Thymus (tissue), 14 donors: ENCODE results near the gene GNAS. TPM values are rescaled to one million over a fixed set of nuclear protein-coding genes. Genes with fewer than 3 reads are reported as not detected.

ENCODE experiments used
- DNase-seq, 9 donors: peaks; one replicate each; pipeline ENCODE4 v3.0.0-alpha.2; 2013; ENCODE audit warnings: low spot score in 9 of 9, low read depth in 6 of 9, missing footprints in 1 of 9
- H3K27ac ChIP-seq, 2 donors: one replicate each; pipeline ENCODE4 v1.5.1; 2013; ENCODE audit warnings: control low read depth in 1 of 2, low read depth in 1 of 2, low read length in 1 of 2, mild to moderate bottlenecking in 1 of 2, moderate library complexity in 1 of 2
- H3K27me3 ChIP-seq, 2 donors: one replicate each; pipeline ENCODE4 v1.5.1; 2013; ENCODE audit warnings: low read length in 1 of 2; ENCODE audit not compliant: control insufficient read depth in 2 of 2, insufficient read depth in 1 of 2
- H3K36me3 ChIP-seq, 2 donors: one replicate each; pipeline ENCODE4 v1.5.1; 2013; ENCODE audit warnings: low read length in 1 of 2, mild to moderate bottlenecking in 1 of 2, moderate library complexity in 1 of 2; ENCODE audit not compliant: control insufficient read depth in 2 of 2, insufficient read depth in 2 of 2
- H3K4me1 ChIP-seq, 2 donors: one replicate each; pipeline ENCODE4 v1.5.1; 2013; ENCODE audit warnings: low read length in 2 of 2; ENCODE audit not compliant: control insufficient read depth in 2 of 2, insufficient read depth in 2 of 2
- H3K4me3 ChIP-seq, 2 donors: one replicate each; pipeline ENCODE4 v1.5.1; 2013; ENCODE audit warnings: low read length in 2 of 2, control low read depth in 1 of 2, mild to moderate bottlenecking in 1 of 2
- H3K9me3 ChIP-seq, 2 donors: one replicate each; pipeline ENCODE4 v1.5.1; 2013; ENCODE audit warnings: low read length in 1 of 2, mild to moderate bottlenecking in 1 of 2; ENCODE audit not compliant: control insufficient read depth in 2 of 2, insufficient read depth in 1 of 2
- WGBS: extraction: QIAGEN DNeasy Blood & Tissue Kit; methylation state at CpG from one replicate; pipeline ENCODE4 v1.1.7; 2013; 5-methylcytosine and 5-hydroxymethylcytosine counted together
- long read RNA-seq, 10 donors: transcript quantifications; one replicate each; lab custom pipeline, GENCODE V29; 2026
- polyA plus RNA-seq: library from polyadenylated mRNA; stranded (reverse); fragments of 200-250 nt; gene quantifications from one replicate; pipeline ENCODE4 v1.2.3, GENCODE V29; 2013
- total RNA-seq: library from RNA; stranded (reverse); fragments of 120-200 nt; gene quantifications from one replicate; pipeline ENCODE4 v1.2.4, GENCODE V29; 2013
- donor health status: healthy.

GNAS gene
- total RNA-seq (434 TPM), polyA plus RNA-seq (700 TPM)
- long read RNA-seq, donor 1, transcript GNAS-201 (12 exons, 1,866 nt) = major isoform, 11 of 120 reads
- long read RNA-seq, donor 1, transcript GNAS-210 (13 exons, 1,972 nt) = minor isoform, 9 of 120 reads
- long read RNA-seq, donor 1, partial matches to known transcripts = 93 of 120 reads
- long read RNA-seq, donor 1, other reads (novel, unspliced or antisense) = 0 of 120 reads
- long read RNA-seq, donor 2, transcript GNAS-231 (2 exons, 493 nt) = minor isoform, 44 of 1,519 reads
- long read RNA-seq, donor 2, transcript GNAS-201 (12 exons, 1,866 nt) = major isoform, 258 of 1,519 reads
- long read RNA-seq, donor 2, transcript GNAS-210 (13 exons, 1,972 nt) = minor isoform, 131 of 1,519 reads
- long read RNA-seq, donor 2, transcript GNAS-232 (10 exons, 1,839 nt) = minor isoform, 65 of 1,519 reads
- long read RNA-seq, donor 2, partial matches to known transcripts = 973 of 1,519 reads
- long read RNA-seq, donor 2, other reads (novel, unspliced or antisense) = 5 of 1,519 reads
- long read RNA-seq, donor 3, transcript GNAS-201 (12 exons, 1,866 nt) = major isoform, 143 of 1,085 reads
- long read RNA-seq, donor 3, transcript GNAS-231 (2 exons, 493 nt) = minor isoform, 21 of 1,085 reads
- long read RNA-seq, donor 3, transcript GNAS-232 (10 exons, 1,839 nt) = minor isoform, 18 of 1,085 reads
- long read RNA-seq, donor 3, transcript GNAS-210 (13 exons, 1,972 nt) = minor isoform, 79 of 1,085 reads
- long read RNA-seq, donor 3, partial matches to known transcripts = 776 of 1,085 reads
- long read RNA-seq, donor 3, other reads (novel, unspliced or antisense) = 13 of 1,085 reads
- long read RNA-seq, donor 4, transcript GNAS-210 (13 exons, 1,972 nt) = minor isoform, 52 of 490 reads
- long read RNA-seq, donor 4, transcript GNAS-231 (2 exons, 493 nt) = minor isoform, 13 of 490 reads
- long read RNA-seq, donor 4, transcript GNAS-201 (12 exons, 1,866 nt) = major isoform, 97 of 490 reads
- long read RNA-seq, donor 4, transcript GNAS-232 (10 exons, 1,839 nt) = minor isoform, 10 of 490 reads
- long read RNA-seq, donor 4, partial matches to known transcripts = 299 of 490 reads
- long read RNA-seq, donor 4, other reads (novel, unspliced or antisense) = 0 of 490 reads
- long read RNA-seq, donor 5, full-length matches to known transcripts = 438 of 1,369 reads
- long read RNA-seq, donor 5, partial matches to known transcripts = 925 of 1,369 reads
- long read RNA-seq, donor 5, other reads (novel, unspliced or antisense) = 6 of 1,369 reads
- long read RNA-seq, donor 6, full-length matches to known transcripts = 235 of 661 reads
- long read RNA-seq, donor 6, partial matches to known transcripts = 421 of 661 reads
- long read RNA-seq, donor 6, other reads (novel, unspliced or antisense) = 5 of 661 reads
- long read RNA-seq, donor 7, transcript GNAS-231 (2 exons, 493 nt) = minor isoform, 29 of 1,223 reads
- long read RNA-seq, donor 7, transcript GNAS-201 (12 exons, 1,866 nt) = major isoform, 118 of 1,223 reads
- long read RNA-seq, donor 7, transcript GNAS-210 (13 exons, 1,972 nt) = minor isoform, 43 of 1,223 reads
- long read RNA-seq, donor 7, transcript GNAS-238 (12 exons, 1,534 nt) = minor isoform, 13 of 1,223 reads
- long read RNA-seq, donor 7, partial matches to known transcripts = 986 of 1,223 reads
- long read RNA-seq, donor 7, other reads (novel, unspliced or antisense) = 7 of 1,223 reads
- long read RNA-seq, donor 8, transcript GNAS-201 (12 exons, 1,866 nt) = major isoform, 77 of 307 reads
- long read RNA-seq, donor 8, transcript GNAS-210 (13 exons, 1,972 nt) = minor isoform, 52 of 307 reads
- long read RNA-seq, donor 8, transcript GNAS-238 (12 exons, 1,534 nt) = minor isoform, 13 of 307 reads
- long read RNA-seq, donor 8, partial matches to known transcripts = 155 of 307 reads
- long read RNA-seq, donor 8, other reads (novel, unspliced or antisense) = 0 of 307 reads
- long read RNA-seq, donor 9, transcript GNAS-232 (10 exons, 1,839 nt) = minor isoform, 15 of 546 reads
- long read RNA-seq, donor 9, transcript GNAS-231 (2 exons, 493 nt) = minor isoform, 21 of 546 reads
- long read RNA-seq, donor 9, transcript GNAS-210 (13 exons, 1,972 nt) = minor isoform, 50 of 546 reads
- long read RNA-seq, donor 9, transcript GNAS-201 (12 exons, 1,866 nt) = major isoform, 95 of 546 reads
- long read RNA-seq, donor 9, partial matches to known transcripts = 349 of 546 reads
- long read RNA-seq, donor 9, other reads (novel, unspliced or antisense) = 0 of 546 reads
- long read RNA-seq, donor 10, transcript GNAS-231 (2 exons, 493 nt) = minor isoform, 14 of 610 reads
- long read RNA-seq, donor 10, transcript GNAS-210 (13 exons, 1,972 nt) = minor isoform, 54 of 610 reads
- long read RNA-seq, donor 10, transcript GNAS-201 (12 exons, 1,866 nt) = major isoform, 135 of 610 reads
- long read RNA-seq, donor 10, transcript GNAS-238 (12 exons, 1,534 nt) = minor isoform, 13 of 610 reads
- long read RNA-seq, donor 10, partial matches to known transcripts = 366 of 610 reads
- long read RNA-seq, donor 10, other reads (novel, unspliced or antisense) = 5 of 610 reads

DNA sequence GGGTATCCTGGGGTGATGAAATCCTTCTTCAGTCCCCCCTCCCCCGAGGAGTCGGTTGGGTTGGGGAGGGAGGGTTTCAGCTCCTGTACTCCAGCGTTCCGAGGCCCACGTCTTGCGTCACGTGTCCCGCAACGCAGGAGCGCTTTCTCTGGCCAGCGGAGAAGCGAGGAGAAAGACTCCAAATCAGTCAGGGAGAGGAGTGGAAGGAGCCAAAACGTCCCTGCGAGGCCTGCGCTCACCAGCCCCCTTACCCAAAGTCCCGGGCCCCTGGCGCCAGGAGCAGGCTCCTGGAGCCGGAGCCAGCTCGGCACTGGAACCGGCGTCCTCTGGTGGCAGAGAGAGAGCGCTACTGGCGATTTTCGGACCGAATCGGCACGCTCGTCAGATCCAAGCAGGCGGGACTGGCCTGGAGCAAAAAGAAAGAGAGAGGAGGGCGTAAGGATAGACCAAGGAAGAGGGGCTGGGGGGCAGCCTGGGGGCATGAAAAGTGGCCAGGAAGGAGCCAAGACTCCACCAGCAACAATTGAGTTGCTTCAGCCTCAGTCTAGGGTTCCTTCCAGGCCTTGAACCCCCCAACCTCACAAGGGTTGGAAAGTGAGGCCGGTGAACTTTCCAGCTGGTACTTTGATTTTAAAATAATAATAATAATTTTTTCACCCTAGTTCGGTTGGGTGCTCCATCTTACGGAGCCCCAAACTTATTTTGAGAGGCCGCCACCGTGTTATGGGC lies at the start of gene GNAS:
GNAS (plus strand) TSS at position 174 of the 729 bp plus-strand sequence.
- Histone ChIP-seq H3K36me3 (no peaks in the 10 kb centered on the region), H3K4me3 (peak within 1 kb of the TSS; percentile 18 to 46), H3K27me3 (peaks cover 37 to 82% of the 10 kb centered on the region in 2 donors), H3K27ac (no peak within 1 kb of the TSS), H3K4me1 (peaks cover 0 to 12% of the 10 kb centered on the region in 2 donors), H3K9me3 (peaks cover 8 to 51% of the 10 kb centered on the region in 2 donors)
- WGBS = 36% methylated on average over 35 of the region's 35 CpGs
- peak in 3 of 9 donors; percentile 31 to 58 (median 37) for DNase-seq

DNA sequence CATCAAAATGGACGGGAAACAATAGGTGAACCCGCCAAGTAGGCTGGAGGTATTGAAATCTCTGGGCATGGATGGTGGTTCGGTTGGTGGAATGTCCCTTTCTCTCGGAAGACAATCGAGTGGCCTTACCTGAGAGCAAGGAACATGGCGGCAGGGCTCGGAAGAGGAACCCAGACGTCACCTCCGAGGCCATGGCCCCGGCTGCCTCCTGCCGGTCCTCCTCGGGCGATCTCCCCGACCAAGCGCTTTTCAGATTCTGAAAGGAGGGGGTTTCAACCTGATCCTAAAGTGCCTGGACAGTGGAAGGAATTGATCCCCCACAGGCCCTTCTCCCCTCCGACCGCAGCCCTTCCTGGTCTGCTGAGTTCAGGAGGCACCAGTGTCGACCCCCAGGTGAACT lies 49.0 kb upstream of the GNAS start:
- H3K27ac ChIP-seq = no peak overlapping the region
- 89% methylated on average over 18 of the region's 18 CpGs for WGBS
- H3K4me1 ChIP-seq = no peaks in the 10 kb centered on the region
- no peak for DNase-seq
- H3K36me3 ChIP-seq = no peaks in the 10 kb centered on the region
- H3K9me3 ChIP-seq = no peaks in the 10 kb centered on the region
- peaks cover 0 to 17% of the 10 kb centered on the region in 2 donors for H3K27me3 ChIP-seq
- no peak overlapping the region for H3K4me3 ChIP-seq

DNA sequence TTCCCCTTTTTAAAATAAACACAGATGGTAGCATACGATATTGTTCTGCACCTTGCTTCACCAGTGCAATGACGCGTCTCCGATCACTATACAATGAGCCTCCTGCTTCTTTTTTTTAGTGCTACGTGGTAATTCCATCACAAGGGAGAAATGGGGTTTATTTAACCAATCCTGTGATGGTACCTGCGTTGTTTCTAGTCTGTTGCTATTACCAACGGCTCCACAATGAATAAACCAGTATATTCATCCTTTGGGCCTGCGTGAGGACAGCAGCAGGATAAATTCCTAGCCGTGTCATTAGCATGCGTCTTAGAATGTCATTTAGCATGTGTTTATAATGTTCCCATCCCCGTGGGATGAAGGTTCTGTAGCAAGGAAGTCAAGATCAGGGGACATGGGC lies 44.7 kb upstream of the GNAS start:
- H3K36me3 ChIP-seq = no peaks in the 10 kb centered on the region
- DNase-seq = no peak
- H3K4me3 ChIP-seq = no peak overlapping the region
- 94% methylated on average over 11 of the region's 11 CpGs for WGBS
- no peaks in the 10 kb centered on the region for H3K4me1 ChIP-seq
- peaks cover 0 to 10% of the 10 kb centered on the region in 2 donors for H3K27me3 ChIP-seq
- no peak overlapping the region for H3K27ac ChIP-seq
- H3K9me3 ChIP-seq = peaks cover 0 to 2% of the 10 kb centered on the region in 2 donors

DNA sequence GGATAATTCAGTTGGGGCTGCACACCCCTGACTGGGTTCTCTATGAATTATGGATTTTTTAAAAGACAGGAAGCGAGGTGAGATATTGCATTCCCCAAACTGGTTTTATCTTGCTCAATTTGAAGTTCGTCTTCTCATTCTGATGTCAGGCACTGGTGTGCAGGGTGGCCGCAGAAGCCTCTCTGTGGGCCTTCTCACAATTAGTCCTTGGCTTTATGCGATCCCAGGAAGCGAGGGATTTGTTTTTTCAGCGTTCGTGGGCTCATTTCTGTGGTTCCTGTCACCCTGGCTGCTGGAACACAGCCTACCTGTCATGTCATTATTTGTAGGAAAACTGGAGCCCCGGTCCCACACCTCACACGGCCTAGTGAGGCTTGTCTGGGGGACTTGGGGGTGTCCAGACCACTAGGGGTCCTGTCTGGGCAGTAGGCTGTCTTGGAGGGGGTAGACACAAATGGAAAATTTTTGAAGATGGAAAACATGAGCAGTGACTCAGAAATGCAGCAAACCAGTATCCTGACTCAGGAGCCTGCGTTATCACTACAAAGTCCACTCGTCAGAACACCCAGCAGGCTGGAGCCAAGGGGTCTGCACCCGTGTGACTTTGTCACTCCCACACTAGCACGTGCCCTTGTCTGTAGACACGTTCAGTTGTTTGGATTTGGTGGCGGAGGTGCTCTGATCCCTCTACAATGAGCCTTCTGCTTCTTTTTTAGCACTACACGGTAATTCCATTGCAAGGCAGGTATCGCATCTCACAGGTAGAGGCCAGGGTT lies 44.1 kb upstream of the GNAS start:
- no peak for DNase-seq
- Histone ChIP-seq H3K27me3 (peaks cover 0 to 8% of the 10 kb centered on the region in 2 donors), H3K27ac (no peak overlapping the region), H3K4me1 (no peaks in the 10 kb centered on the region), H3K4me3 (no peak overlapping the region), H3K9me3 (peaks cover 0 to 2% of the 10 kb centered on the region in 2 donors), H3K36me3 (no peaks in the 10 kb centered on the region)
- 79% methylated on average over 17 of the region's 17 CpGs for WGBS

DNA sequence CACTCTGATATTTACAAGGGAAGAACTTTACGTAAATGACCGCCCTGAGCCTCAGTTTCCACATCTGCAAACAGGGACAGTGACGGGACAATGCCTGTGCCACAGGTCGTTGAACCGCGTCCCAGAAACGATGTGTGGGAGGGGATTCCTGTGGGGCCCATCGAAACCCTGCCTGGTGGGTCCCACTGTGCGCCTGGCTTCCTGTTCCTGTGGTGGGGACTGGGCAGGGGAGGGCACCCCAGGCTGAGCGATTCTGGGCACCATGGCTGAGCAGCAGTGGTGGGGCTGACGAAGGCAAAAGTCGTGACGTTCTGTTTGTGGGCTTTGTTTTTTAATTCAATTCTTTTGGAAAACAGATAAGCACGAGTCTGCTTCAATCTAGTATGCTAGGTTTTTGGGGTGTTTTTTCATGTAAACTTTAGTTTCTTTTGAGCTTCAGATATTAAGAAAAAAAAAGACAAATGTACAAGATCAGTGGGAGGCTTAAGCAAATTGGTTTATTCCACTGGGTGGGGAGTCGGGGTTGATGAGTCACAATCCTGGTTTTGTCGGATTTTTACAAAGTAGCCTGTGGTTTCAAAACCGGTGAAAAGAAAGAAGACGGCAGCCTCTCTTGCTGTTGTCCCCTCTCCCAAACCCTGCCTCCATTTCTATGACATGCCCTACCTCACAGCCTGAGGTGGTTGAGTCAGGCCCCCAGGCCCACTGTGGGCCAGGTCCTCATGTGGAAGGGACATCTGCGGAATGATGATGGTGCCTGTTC lies 42.2 kb upstream of the GNAS start:
- no peak for DNase-seq

DNA sequence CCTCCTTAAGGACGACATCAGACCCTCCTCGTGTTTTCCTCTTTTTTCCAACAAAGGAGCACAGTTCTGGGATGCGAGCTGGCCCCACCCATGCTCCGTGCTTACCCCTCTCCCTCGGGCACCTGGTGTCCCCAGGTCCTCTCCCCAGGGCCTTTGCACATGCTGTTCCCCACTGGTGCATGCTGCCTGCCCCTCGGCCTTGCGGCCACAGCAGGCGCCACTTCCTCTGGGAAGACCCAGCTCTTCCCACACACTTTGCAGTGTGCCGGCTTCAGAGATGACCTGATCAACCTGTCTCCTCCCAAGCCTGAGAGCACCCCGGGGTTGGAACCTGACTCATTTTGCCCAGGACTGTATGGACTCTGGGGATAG lies 41.7 kb upstream of the GNAS start:
- H3K27me3 ChIP-seq = peaks cover 0 to 2% of the 10 kb centered on the region in 2 donors

More for the DNA sequence above, 42.2 kb upstream of the GNAS start:
- Histone ChIP-seq H3K36me3 (no peaks in the 10 kb centered on the region), H3K4me3 (no peak overlapping the region), H3K9me3 (peaks cover 0 to 2% of the 10 kb centered on the region in 2 donors), H3K27me3 (peaks cover 0 to 2% of the 10 kb centered on the region in 2 donors), H3K27ac (no peak overlapping the region), H3K4me1 (peaks cover 0 to 4% of the 10 kb centered on the region in 2 donors)
- WGBS = 91% methylated on average over 19 of the region's 19 CpGs

More for the DNA sequence above, 41.7 kb upstream of the GNAS start:
- no peak overlapping the region for H3K4me3 ChIP-seq
- no peak for DNase-seq
- peaks cover 0 to 10% of the 10 kb centered on the region in 2 donors for H3K4me1 ChIP-seq
- H3K9me3 ChIP-seq = peaks cover 0 to 2% of the 10 kb centered on the region in 2 donors
- no peak overlapping the region for H3K27ac ChIP-seq
- 92% methylated on average over 10 of the region's 10 CpGs for WGBS
- no peaks in the 10 kb centered on the region for H3K36me3 ChIP-seq
